HUES48 (cell line): ENCODE results near the gene ABCC9.

Experiments
- H3K27ac ChIP-seq: one replicate; pipeline ENCODE4 v1.7.0; 2013; ENCODE audit warnings: low read depth, low read length, inconsistent platforms
- H3K27me3 ChIP-seq: 2 replicates; pipeline ENCODE4 v1.6.1; 2013; ENCODE audit warnings: mild to moderate bottlenecking, low read length; ENCODE audit not compliant: control insufficient read depth, insufficient read depth
- H3K36me3 ChIP-seq: 2 replicates; pipeline ENCODE4 v1.6.1; 2013; ENCODE audit warnings: low read length; ENCODE audit not compliant: control insufficient read depth, insufficient read depth
- H3K4me1 ChIP-seq: 2 replicates; pipeline ENCODE4 v1.6.1; 2013; ENCODE audit warnings: mild to moderate bottlenecking, low read length; ENCODE audit not compliant: control insufficient read depth, insufficient read depth
- H3K4me3 ChIP-seq: 2 replicates; pipeline ENCODE4 v1.5.1; 2013; ENCODE audit warnings: mild to moderate bottlenecking, low read depth, low read length
- H3K9ac ChIP-seq: 2 replicates; pipeline ENCODE4 v1.6.1; 2013; ENCODE audit warnings: mild to moderate bottlenecking, low read depth, low read length, moderate library complexity
- H3K9me3 ChIP-seq: 2 replicates; pipeline ENCODE4 v1.6.1; 2013; ENCODE audit warnings: low read length; ENCODE audit not compliant: control insufficient read depth, insufficient read depth

The ABCC9 gene

DNA sequence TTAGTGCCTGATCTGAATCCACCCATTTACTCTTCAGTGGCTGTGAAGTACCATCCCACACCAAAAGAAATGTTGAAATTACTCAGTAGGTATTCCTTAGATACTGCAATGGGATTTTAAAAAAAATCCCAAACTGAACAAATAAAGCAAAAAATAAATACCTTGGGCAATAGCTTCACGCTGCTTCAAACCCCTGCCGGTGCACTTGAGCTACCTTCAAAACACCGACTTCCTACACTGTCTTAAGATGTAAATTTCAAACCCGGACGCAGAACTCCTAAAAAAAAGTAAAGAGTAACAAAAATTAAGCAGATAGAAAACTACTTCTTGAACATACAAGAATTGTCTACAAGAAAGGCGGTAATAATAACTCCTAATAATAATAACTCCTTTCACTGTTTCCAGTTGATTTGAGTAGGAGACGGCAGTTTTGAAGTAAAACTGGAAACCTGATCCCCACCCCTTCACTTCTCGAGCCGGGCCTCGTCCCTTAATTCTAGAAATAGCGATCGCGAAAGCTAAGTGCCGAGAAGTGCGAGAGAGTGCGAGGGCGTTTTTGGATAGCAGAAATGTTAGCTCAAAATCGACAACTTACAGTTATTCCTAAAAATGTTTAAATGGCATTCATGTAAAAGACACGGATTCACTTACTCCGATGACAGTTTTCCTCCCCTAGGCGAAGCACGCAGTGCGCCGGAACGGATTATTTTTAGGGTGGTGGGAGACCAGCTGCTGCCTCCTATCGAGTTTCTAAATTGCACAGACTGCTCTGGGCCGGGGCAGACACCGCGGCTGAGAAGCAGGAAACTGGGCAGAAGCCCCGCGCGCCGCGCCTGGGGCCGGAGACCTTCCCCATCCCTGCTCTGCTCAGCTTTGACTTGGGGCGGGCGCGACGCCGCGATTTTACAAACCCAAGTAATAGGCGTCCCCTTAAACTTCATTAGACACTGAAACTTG, at the start of gene ABCC9:
Gene ABCC9, minus strand, starts transcription at position 878 of the 957 bp plus-strand sequence. CDS start 4,752 bp downstream, outside the sequence.
- no peaks in the 10 kb centered on the region for H3K9me3 ChIP-seq
- H3K27ac ChIP-seq, result no peak within 1 kb of the TSS
- H3K4me3 ChIP-seq, result peak within 1 kb of the TSS; percentile 77
- peaks cover 41% of the 10 kb centered on the region for H3K27me3 ChIP-seq
- H3K9ac ChIP-seq, result no peak within 1 kb of the TSS
- no peaks in the 10 kb centered on the region for H3K4me1 ChIP-seq
- no peaks in the 10 kb centered on the region for H3K36me3 ChIP-seq

- Histone ChIP-seq H3K36me3 (no peaks in the 10 kb centered on the region), H3K27ac (no peak overlapping the region), H3K9ac (no peak overlapping the region), H3K4me1 (peaks cover 10% of the 10 kb centered on the region), H3K4me3 (no peak overlapping the region), H3K9me3 (no peaks in the 10 kb centered on the region), H3K27me3 (no peaks in the 10 kb centered on the region)
These were observed 48.7 kb upstream of the ABCC9 start for GRCh38 chr12:21989819-21990412.

GRCh38 chr12:21988619-21989018, 47.4 kb upstream of the ABCC9 start:
- Histone ChIP-seq H3K36me3 (no peaks in the 10 kb centered on the region), H3K9ac (no peak overlapping the region), H3K4me1 (peaks cover 10% of the 10 kb centered on the region), H3K27me3 (no peaks in the 10 kb centered on the region), H3K27ac (no peak overlapping the region), H3K4me3 (no peak overlapping the region), H3K9me3 (no peaks in the 10 kb centered on the region)

GRCh38 chr12:21987755-21988154, 46.5 kb upstream of the ABCC9 start:
- Histone ChIP-seq H3K36me3 (no peaks in the 10 kb centered on the region), H3K4me1 (peaks cover 4% of the 10 kb centered on the region), H3K27me3 (no peaks in the 10 kb centered on the region), H3K9ac (no peak overlapping the region), H3K9me3 (no peaks in the 10 kb centered on the region), H3K27ac (no peak overlapping the region), H3K4me3 (no peak overlapping the region)

- Histone ChIP-seq H3K4me3 (no peak overlapping the region), H3K27ac (no peak overlapping the region), H3K27me3 (no peaks in the 10 kb centered on the region), H3K9me3 (no peaks in the 10 kb centered on the region), H3K9ac (no peak overlapping the region), H3K4me1 (peaks cover 3% of the 10 kb centered on the region; the same call in 1 of the 2 replicates), H3K36me3 (no peaks in the 10 kb centered on the region)
These were observed 43.9 kb upstream of the ABCC9 start for GRCh38 chr12:21985155-21985554.

DNA sequence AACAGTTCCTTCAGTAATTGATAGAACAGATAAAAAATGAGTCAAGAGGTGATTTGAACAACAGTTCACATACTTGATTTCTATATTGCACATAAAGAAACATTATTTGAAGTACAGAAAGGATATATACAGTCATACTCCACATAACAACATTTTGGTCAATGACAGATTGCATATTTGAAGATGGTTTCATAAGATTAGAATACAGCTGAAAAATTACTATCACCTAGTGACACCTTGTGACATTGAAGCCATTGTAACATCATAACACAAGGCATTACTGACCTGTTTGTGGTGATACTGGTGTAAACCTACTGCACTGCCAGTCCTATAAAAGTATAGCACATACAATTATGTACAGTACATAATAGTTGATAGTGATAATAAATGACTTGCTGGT, 43.1 kb upstream of the ABCC9 start:
- Histone ChIP-seq H3K36me3 (no peaks in the 10 kb centered on the region), H3K4me1 (peaks cover 3% of the 10 kb centered on the region), H3K4me3 (no peak overlapping the region), H3K27me3 (no peaks in the 10 kb centered on the region), H3K27ac (no peak overlapping the region), H3K9me3 (no peaks in the 10 kb centered on the region), H3K9ac (no peak overlapping the region)

- H3K9ac ChIP-seq, result no peak overlapping the region
- H3K36me3 ChIP-seq, result no peaks in the 10 kb centered on the region
- no peak overlapping the region for H3K27ac ChIP-seq
- H3K4me3 ChIP-seq, result no peak overlapping the region
- H3K27me3 ChIP-seq, result no peaks in the 10 kb centered on the region
- H3K9me3 ChIP-seq, result no peaks in the 10 kb centered on the region
- H3K4me1 ChIP-seq, result peaks cover 10% of the 10 kb centered on the region
These were observed 41.9 kb upstream of the ABCC9 start for GRCh38 chr12:21983095-21983494.

DNA sequence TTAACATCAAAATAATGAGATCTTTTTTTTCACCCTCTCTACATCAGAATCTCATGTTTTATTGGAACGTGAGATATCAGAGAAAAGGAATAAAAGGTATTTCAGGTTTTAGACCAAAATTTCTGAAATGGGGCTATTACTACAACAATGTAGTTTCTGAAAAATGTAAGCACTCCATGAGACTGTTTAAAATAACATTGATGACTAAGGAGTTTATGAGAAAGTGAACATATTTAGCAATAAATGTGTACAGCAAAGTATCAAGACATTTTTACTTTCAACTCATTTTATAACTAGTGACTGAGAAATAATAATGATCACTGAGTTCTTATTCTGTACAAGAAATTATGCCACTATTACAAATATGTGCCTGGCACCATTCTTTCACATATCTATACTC, 39.3 kb upstream of the ABCC9 start:
- Histone ChIP-seq H3K4me3 (no peak overlapping the region), H3K36me3 (no peaks in the 10 kb centered on the region), H3K27ac (no peak overlapping the region), H3K9me3 (no peaks in the 10 kb centered on the region), H3K9ac (no peak overlapping the region), H3K4me1 (peaks cover 6% of the 10 kb centered on the region), H3K27me3 (no peaks in the 10 kb centered on the region)

DNA sequence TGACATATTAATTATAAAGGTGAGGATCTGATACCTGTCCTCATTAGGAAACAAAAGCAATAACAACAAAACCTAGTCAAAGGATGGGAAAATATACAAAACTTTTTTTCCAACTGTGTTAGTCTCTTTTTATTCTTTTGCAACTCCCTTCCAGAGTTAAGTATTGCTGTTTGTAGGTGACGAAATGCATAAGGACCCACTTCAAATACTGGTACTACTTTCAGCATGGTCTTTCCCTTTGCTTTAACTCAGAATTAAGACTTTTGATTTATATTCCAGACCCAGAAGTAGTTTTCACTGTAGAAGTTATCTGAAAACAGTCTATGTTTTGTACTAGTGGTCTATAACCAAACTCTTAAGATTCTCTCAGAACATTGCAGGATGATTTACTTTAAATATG, 34.1 kb upstream of the ABCC9 start:
- H3K9me3 ChIP-seq, result no peaks in the 10 kb centered on the region
- no peaks in the 10 kb centered on the region for H3K36me3 ChIP-seq
- no peaks in the 10 kb centered on the region for H3K27me3 ChIP-seq
- no peak overlapping the region for H3K4me3 ChIP-seq
- no peak overlapping the region for H3K9ac ChIP-seq
- no peak overlapping the region for H3K27ac ChIP-seq
- H3K4me1 ChIP-seq, result peaks cover 16% of the 10 kb centered on the region

- no peaks in the 10 kb centered on the region for H3K27me3 ChIP-seq
- H3K4me3 ChIP-seq, result no peak overlapping the region
- H3K36me3 ChIP-seq, result no peaks in the 10 kb centered on the region
- H3K27ac ChIP-seq, result no peak overlapping the region
- peaks cover 10% of the 10 kb centered on the region; the same call in 1 of the 2 replicates for H3K4me1 ChIP-seq
- H3K9ac ChIP-seq, result no peak overlapping the region
- no peaks in the 10 kb centered on the region for H3K9me3 ChIP-seq
These were observed 32.0 kb upstream of the ABCC9 start for GRCh38 chr12:21973221-21973620.

GRCh38 chr12:21972055-21972454, 30.8 kb upstream of the ABCC9 start:
- H3K9ac ChIP-seq, result no peak overlapping the region
- no peaks in the 10 kb centered on the region for H3K9me3 ChIP-seq
- H3K4me1 ChIP-seq, result peaks cover 10% of the 10 kb centered on the region; the same call in 1 of the 2 replicates
- H3K27me3 ChIP-seq, result no peaks in the 10 kb centered on the region
- no peak overlapping the region for H3K4me3 ChIP-seq
- H3K36me3 ChIP-seq, result no peaks in the 10 kb centered on the region
- no peak overlapping the region for H3K27ac ChIP-seq
